Vagina (tissue), 2 donors: ENCODE results near the gene WFIKKN2.

Experiments used
- CTCF ChIP-seq, 3 experiments: fragments of 450-650 bp in 2 of 3; fragments of 200-600 bp in 1 of 3; sonication (generic) in 1 of 3; IDR thresholded peaks; one replicate each; pipeline ENCODE4 v1.5.1; 2017 to 2019; ENCODE audit warnings: antibody characterized with exemption in 3 of 3, mild to moderate bottlenecking in 2 of 3, moderate library complexity in 2 of 3
- POLR2AphosphoS5 ChIP-seq, 2 donors: sonication (generic); formaldehyde crosslinking; IDR thresholded peaks; one replicate each; pipeline ENCODE4 v1.9.0; 2017; ENCODE audit warnings: antibody characterized with exemption in 2 of 2, mild to moderate bottlenecking in 2 of 2, low read depth in 1 of 2; ENCODE audit not compliant: insufficient read depth in 1 of 2

GRCh38 chr17:50799582-50799981, 35.8 kb upstream of the WFIKKN2 start:
- TF ChIP-seq CTCF (IDR thresholded peaks at IDR 0.05) = no peak
- no peak for TF ChIP-seq POLR2AphosphoS5 (IDR thresholded peaks at IDR 0.05; ENCODE audit: insufficient read depth in 1 of 2, low read depth in 1 of 2)
